HL-60 (cell line): ENCODE results near the gene KIF12.

ENCODE experiments used
- GABPA ChIP-seq: IDR thresholded peaks from 2 replicates; pipeline ENCODE4 v1.6.1; 2012; ENCODE audit warnings: low read depth
- POLR2AphosphoS5 ChIP-seq: IDR thresholded peaks from 2 replicates; pipeline ENCODE4 v1.6.1; 2012; ENCODE audit warnings: low read depth
- REST ChIP-seq: IDR thresholded peaks from 2 replicates; pipeline ENCODE4 v1.6.1; 2012; ENCODE audit warnings: low read depth; ENCODE audit not compliant: insufficient replicate concordance
- TF ChIP-seq, protein P1 (sequence below): IDR thresholded peaks from one replicate; pipeline ENCODE4 v1.5.1; 2011; ENCODE audit warnings: low read length, control low read depth, inconsistent platforms; ENCODE audit not compliant: insufficient read depth

- TF ChIP-seq POLR2AphosphoS5 (no peak), GABPA (no peak), REST (no peak)
- TF ChIP-seq, protein P1, sequence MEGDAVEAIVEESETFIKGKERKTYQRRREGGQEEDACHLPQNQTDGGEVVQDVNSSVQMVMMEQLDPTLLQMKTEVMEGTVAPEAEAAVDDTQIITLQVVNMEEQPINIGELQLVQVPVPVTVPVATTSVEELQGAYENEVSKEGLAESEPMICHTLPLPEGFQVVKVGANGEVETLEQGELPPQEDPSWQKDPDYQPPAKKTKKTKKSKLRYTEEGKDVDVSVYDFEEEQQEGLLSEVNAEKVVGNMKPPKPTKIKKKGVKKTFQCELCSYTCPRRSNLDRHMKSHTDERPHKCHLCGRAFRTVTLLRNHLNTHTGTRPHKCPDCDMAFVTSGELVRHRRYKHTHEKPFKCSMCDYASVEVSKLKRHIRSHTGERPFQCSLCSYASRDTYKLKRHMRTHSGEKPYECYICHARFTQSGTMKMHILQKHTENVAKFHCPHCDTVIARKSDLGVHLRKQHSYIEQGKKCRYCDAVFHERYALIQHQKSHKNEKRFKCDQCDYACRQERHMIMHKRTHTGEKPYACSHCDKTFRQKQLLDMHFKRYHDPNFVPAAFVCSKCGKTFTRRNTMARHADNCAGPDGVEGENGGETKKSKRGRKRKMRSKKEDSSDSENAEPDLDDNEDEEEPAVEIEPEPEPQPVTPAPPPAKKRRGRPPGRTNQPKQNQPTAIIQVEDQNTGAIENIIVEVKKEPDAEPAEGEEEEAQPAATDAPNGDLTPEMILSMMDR = no peak
Measured at GRCh38 chr9:114059047-114059803, 39.9 kb downstream of the KIF12 start.
